NT2/D1 (cell line): ENCODE data around the gene FOXP4.

ENCODE experiments used
- YY1 ChIP-seq: IDR thresholded peaks from 2 replicates; pipeline ENCODE4 v1.6.1; 2011; ENCODE audit not compliant: insufficient read length, insufficient read depth
- ZNF274 ChIP-seq: IDR thresholded peaks from 2 replicates; pipeline ENCODE4 v1.6.1; 2011; ENCODE audit warnings: mild to moderate bottlenecking, low read depth, low read length

GRCh38 chr6:41626917-41627316, 80.7 kb downstream of the FOXP4 start:
- TF ChIP-seq YY1 (no peak), ZNF274 (no peak)
